Sciatic nerve (tissue), 1 donor: ENCODE data around the gene ATP6V1B1. TPM values are rescaled to one million over a fixed set of nuclear protein-coding genes. Genes with fewer than 3 reads are reported as not detected.

ENCODE experiments used
- total RNA-seq: library from RNA; stranded (reverse); fragmentation: NEBNext Ultra II Directional; extraction: Animal tissue kit (Norgen Biotek cat#: 25700); gene quantifications from one replicate; pipeline ENCODE4 v1.2.1, GENCODE V29; 2021
- donor health status: DM: no; HTN: no; CAD: no.

The ATP6V1B1 gene
- total RNA-seq, 1 donor from 2014 or later, result 1.3 TPM

Other genes with a start within 250 kb of the ATP6V1B1 start
- gene ADD2, start 167.7 kb upstream of the ATP6V1B1 start, total RNA-seq, result 3.2 TPM
- gene FIGLA, start 145.3 kb upstream of the ATP6V1B1 start, total RNA-seq, result 0.89 TPM
- gene CLEC4F, start 115.3 kb upstream of the ATP6V1B1 start, total RNA-seq, result 1.7 TPM
- 1.4 TPM for gene CD207, start 100.1 kb upstream of the ATP6V1B1 start, total RNA-seq
- gene VAX2, start 35.3 kb upstream of the ATP6V1B1 start, total RNA-seq, result 1.9 TPM
- gene ANKRD53, start 42.7 kb downstream of the ATP6V1B1 start, total RNA-seq, result 2.2 TPM
- gene TEX261, start 59.0 kb downstream of the ATP6V1B1 start, total RNA-seq, result 52.7 TPM
- gene NAGK, start 132.7 kb downstream of the ATP6V1B1 start, total RNA-seq, result 125 TPM
- gene MCEE, start 194.3 kb downstream of the ATP6V1B1 start, total RNA-seq, result 25.1 TPM
- gene MPHOSPH10, start 194.7 kb downstream of the ATP6V1B1 start, total RNA-seq, result 36.5 TPM